HG02610 (cell line): ENCODE data around the gene FBLN5.

Experiments used
- ATAC-seq: cut with Tn5 transposase; IDR thresholded peaks from one replicate; pipeline ENCODE4 v1.9.1; 2021; ENCODE audit warnings: mild to moderate bottlenecking, moderate library complexity; ENCODE audit not compliant: unreplicated experiment

The FBLN5 gene

GRCh38 chr14:91835920-91836843 is 111.3 kb downstream of the FBLN5 start:
- peak; percentile 43 for ATAC-seq

- ATAC-seq: peak; percentile 36
These were observed 112.1 kb downstream of the FBLN5 start for GRCh38 chr14:91835197-91835919.

GRCh38 chr14:91834571-91834970 is 112.9 kb downstream of the FBLN5 start:
- no peak for ATAC-seq

- ATAC-seq: no peak
These were observed 116.2 kb downstream of the FBLN5 start for GRCh38 chr14:91831337-91831736.

GRCh38 chr14:91830777-91831176 is 116.7 kb downstream of the FBLN5 start:
- ATAC-seq: peak; percentile 90

GRCh38 chr14:91829511-91829910 is 118.0 kb downstream of the FBLN5 start:
- ATAC-seq: no peak

- ATAC-seq: no peak
These were observed 119.7 kb downstream of the FBLN5 start for GRCh38 chr14:91827746-91828145.
